OCI-LY1 (cell line): ENCODE results near the gene TPD52L1.

ENCODE experiments used
- CTCF ChIP-seq: fragments of 200-600 bp; sonication (generic), shearing (Covaris generic); IDR thresholded peaks from 2 replicates; pipeline ENCODE4 v1.5.1; 2017; ENCODE audit warnings: mild to moderate bottlenecking, antibody characterized with exemption, low read length, moderate library complexity, mixed read lengths
- EZH2 ChIP-seq: fragments of 200-600 bp; sonication (generic), shearing (Covaris generic); IDR thresholded peaks from 2 replicates; pipeline ENCODE4 v1.8.0; 2017; ENCODE audit warnings: borderline replicate concordance, mixed run types, mild to moderate bottlenecking, antibody characterized with exemption, low read length, moderate library complexity, mixed read lengths

GRCh38 chr6:125157280-125157679, 3.7 kb downstream of the TPD52L1 start:
- no peak for TF ChIP-seq EZH2
- no peak for TF ChIP-seq CTCF
